Measurements from ENCODE around the gene CAMSAP1. TPM values are rescaled to one million over a fixed set of nuclear protein-coding genes. Genes with fewer than 3 reads are reported as not detected.

The CAMSAP1 gene
- total and polyA plus RNA-seq, 9 of the 15 experiments (the other 6 are each of a cell fraction or from before 2014, with no cell fraction given): 1.5 to 28.8 (median 14.3) TPM

GRCh38 chr9:135950135-135950682 is 42.9 kb upstream of the CAMSAP1 start (continued):
- TF ChIP-seq ZBTB12 (CRISPR knock-in tag; IDR thresholded peaks at IDR 0.05): peak; percentile 34; the same call in 1 of the 2 replicates
- no peak for TF ChIP-seq MXD1 (CRISPR knock-in tag; IDR thresholded peaks at IDR 0.05; ENCODE audit: borderline replicate concordance, poor library complexity, severe bottlenecking)
- no peak for TF ChIP-seq ATF3 (IDR thresholded peaks at IDR 0.05)
- TF ChIP-seq ATF3 (CRISPR knock-in tag; conservative IDR thresholded peaks at IDR 0.05): no peak
- TF ChIP-seq PHTF2 (CRISPR knock-in tag; IDR thresholded peaks at IDR 0.05): no peak
- no peak for TF ChIP-seq SRSF9 (IDR thresholded peaks at IDR 0.05; ENCODE audit: borderline replicate concordance, low read depth, low read length)
- no peak for TF ChIP-seq PTTG1 (tag; IDR thresholded peaks at IDR 0.05; ENCODE audit: low read depth)
- 0 out of 2 replicates have a peak, but pooled peaks have one; percentile 69 for TF ChIP-seq ZBED1 (IDR thresholded peaks at IDR 0.05)
- no peak for TF ChIP-seq ZNF407 (IDR thresholded peaks at IDR 0.05; ENCODE audit: low read depth)
- TF ChIP-seq ZNF449 (CRISPR knock-in tag; IDR thresholded peaks at IDR 0.05): peak; percentile 9; the same call in 1 of the 2 replicates
- TF ChIP-seq MBD2 (IDR thresholded peaks at IDR 0.05; ENCODE audit: borderline replicate concordance, low read depth): no peak
- no peak for TF ChIP-seq ZNF830 (CRISPR knock-in tag; IDR thresholded peaks at IDR 0.05)
- TF ChIP-seq MTA1 (IDR thresholded peaks at IDR 0.05; ENCODE audit: borderline replicate concordance): peak; percentile 83; the same call in 1 of the 2 replicates
